GM10847 (cell line): Measurements from ENCODE around the gene PRG2.

Source experiments
- POLR2A ChIP-seq: IDR thresholded peaks from 2 replicates; pipeline ENCODE4 v1.6.1; 2011; ENCODE audit not compliant: insufficient read length; ENCODE audit errors: extremely low read depth

The PRG2 gene

DNA sequence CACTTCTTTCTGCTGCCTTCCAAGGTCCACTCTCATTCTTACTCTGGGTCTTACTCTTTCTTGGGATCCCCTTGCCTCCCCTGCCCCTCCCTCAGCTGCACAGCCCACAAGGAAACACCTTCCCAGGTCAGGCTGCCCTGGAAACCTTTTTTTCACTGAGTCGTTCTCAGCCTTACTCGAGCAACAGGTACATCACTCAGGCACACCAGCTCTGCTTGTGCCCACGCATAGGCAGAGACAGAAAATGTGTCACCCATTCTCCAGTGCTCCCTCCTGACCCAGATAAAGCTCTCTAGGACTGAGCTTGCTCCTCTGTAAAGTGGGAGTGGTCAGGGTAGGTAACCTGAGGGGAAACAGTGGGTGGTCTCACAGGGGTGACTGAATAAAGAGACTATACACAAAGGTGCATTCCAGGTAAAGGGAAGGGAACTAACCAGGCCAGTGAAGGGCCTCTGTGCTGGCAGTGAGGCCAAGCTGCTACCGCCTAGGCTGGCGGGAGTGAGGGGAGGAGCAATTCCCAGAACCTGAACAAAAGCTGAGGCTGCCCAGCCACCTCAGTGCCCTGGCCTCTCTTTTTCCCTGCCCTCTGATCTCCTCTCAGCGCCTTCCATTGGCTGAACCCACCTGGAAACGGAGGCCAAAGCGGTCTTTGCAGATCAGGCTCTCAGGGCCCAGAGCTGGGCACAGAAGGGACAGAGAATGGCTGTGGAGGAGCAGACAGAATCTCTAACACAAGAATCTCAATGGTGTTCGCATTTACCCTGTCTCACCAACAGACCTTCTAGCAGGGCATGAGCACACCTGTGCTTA lies 25.4 kb downstream of the PRG2 start:
- no peak for TF ChIP-seq POLR2A

DNA sequence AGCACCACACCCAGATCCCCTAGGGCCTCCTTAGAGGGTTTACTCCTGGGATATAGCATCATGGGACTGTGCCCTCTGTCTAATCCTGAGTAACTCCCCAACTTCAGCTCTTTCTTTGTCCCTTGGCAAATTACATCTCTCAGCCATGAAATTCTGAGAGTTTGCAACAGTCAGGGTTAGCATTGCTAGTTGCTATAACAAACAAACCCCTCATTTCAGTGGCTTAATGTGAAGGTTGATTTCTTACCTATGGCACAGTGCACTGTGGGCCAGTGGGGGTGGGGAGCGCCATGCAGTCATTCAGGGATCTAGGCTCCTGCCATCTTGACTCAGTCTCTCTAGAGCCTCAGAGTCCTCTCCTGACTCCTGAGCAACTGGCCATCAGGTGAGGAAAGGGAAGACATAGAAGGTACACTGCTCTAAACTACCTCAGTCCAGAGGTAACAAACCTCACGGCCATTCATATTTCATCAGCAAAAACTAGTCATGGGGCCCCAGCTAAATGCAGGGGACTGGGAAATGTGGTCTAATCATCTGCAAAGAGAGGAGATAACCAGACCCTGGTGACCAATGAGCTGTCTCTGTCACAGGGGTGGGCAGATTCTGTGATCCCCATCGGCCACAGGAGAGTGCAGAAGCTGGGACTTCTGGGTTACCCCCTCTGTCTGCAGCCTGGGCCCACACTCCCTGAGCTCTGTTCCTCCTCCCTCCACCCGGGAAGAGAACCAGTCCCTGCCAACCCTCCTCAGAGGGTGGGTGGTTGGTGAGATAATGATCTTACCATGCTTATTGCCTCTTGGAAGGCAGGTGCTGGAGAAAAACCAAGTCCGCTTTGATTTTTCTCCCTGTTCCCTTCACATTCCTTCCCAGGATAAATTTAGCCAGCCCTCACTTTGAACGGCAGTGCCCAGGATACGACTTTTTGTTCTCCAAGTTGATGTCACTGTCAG lies 27.0 kb downstream of the PRG2 start:
- no peak for TF ChIP-seq POLR2A

DNA sequence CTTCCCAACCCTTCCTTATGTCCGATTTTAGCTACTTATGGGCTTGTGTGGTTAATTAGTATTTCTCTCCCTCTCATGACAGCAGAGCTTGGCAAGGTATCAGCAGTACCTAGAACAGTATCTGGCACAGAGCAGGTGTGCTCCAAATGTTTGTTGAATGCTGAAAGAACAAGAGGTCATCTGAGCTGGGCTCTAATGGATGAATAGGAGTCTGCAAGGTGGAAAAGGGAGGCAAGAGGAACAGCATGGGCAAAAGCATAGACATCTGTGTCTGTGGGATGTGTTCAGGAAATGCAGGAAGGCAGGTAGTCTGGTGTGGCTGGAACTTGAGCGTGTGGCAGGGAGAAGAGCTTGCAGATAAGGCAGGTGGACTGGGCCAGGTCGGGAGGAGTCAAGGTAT lies 28.5 kb downstream of the PRG2 start:
- no peak for TF ChIP-seq POLR2A

DNA sequence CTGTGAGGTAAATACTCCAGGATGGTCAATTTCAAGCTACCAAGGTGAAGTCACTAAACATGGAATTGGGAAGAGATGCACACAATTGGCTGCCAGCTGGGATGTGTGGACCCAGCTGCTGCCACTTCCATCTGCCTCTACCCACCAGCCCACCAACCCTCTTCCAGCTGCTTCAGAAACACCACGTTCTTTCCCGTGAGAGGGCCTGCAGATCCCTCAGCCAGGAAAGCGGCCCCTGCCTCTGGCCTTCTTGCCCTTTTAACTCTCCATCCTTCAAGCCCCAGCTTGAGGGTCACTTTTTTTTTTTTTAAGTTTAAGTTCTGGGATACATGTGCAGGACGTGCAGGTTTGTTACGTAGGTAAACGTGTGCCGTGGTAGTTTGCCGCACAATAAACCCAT lies 29.5 kb downstream of the PRG2 start:
- no peak for TF ChIP-seq POLR2A

DNA sequence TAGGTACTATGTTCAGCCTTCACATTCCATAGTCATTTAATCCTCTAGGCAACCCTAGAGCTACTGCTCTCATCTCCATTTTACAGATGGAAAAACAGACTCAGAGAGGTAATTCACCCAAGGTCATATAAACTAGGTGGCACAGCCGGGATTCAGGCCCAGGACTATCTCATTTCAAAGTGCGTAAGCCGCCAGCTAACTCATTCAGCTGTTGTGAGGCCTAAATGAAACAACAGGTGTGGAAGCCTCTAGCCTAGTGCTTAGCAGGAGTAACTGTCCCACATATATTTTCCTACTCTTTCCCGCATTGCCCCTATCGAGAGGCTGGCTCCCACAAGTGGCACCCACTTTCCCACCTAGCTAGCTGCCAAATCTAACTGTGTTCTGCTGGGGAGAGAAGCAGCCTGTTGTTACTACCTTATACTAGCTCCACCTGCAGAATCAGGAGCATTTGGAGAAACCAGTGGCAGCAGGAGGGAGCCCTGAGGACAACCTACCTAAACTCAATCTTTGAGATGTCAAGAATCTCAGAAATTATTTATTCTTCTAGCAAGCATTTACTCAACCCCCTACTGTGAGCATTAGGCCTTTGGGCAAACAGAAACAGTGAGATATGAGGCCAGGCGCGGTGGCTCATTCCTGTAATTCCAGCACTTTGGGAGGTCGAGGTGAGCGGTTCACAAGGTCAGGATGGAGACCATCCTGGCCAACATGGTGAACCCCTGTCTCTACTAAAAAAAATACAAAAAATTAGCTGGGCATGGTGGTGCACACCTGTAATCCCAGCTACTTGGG lies 30.4 kb downstream of the PRG2 start:
- TF ChIP-seq POLR2A = no peak

DNA sequence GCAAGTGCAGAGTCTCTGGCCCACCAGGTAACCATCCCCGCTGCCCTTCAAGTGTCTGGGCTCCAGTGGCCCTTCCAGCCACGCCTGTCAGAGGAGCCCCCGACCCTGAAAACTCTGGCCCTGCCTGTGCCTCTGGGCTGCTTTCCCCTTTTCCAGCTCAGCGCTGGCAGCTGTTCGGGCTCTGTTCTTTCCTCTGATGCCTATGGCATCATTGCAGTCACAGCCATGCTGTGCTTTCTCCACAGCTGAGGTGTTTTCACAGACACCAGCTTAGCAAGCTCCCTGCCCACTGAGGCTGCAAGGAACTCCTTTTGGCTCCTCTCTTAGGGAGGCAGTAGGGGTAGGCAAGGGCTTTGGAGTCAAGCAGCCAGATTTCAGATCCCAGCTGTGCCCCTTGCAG lies 31.1 kb downstream of the PRG2 start:
- no peak for TF ChIP-seq POLR2A

DNA sequence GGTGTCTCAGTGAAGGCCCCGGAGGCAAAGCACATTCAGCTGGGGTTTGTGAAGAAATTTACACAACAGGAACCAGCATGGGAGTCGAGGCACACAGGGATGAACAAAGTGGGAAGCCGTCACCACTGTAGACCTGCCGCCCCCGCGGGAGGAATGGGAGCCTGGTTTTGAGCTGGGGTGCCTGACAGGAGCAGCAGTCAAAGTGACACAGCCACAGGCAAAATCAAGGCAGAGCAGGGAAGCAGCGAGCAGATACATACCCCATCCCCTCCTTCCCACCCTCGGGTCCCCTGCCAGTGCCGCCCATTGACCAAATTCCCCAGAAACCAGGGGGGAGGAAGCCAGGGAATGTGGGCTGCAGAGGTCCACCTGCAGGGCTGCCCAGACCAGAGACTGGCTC lies 31.5 kb downstream of the PRG2 start:
- TF ChIP-seq POLR2A = no peak

DNA sequence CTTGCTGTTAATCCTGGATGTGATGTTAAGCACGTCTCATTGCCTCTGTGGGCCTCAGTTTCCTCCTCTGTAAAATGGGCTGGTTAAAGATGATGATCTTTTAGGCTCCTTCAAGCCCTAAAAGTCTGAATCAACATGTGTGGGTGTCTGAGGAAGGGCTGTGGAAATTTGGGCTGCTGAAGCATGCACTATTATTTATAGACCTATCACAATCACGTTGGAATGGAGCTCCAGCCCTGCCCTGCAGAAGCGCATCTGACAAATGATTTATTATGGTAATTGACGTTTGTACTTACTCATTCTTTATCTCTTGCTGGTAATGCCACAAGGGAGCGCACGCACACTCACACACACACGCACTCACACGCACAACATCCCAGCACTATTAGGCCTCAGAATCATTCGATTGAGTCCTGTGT lies 31.9 kb downstream of the PRG2 start:
- TF ChIP-seq POLR2A = no peak

DNA sequence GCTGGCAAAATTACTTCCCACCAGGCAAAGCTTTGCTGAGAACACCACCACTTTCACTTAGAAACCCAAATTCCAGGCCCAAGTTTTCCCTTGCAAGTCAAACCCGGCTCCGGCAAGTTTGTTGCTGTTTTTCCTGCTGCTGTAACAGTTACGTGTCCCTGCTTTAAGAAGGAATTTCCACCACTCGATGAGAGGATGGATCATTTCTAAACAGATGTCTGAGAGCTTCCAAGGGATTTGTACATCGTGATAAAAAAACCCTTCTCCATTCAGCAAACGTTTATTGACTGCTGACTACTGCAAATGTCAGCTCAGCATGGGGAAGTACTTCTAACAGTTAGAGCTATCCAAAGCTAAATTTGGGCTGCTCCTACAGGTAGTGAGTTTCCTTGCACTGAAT lies 32.6 kb downstream of the PRG2 start:
- TF ChIP-seq POLR2A = no peak

DNA sequence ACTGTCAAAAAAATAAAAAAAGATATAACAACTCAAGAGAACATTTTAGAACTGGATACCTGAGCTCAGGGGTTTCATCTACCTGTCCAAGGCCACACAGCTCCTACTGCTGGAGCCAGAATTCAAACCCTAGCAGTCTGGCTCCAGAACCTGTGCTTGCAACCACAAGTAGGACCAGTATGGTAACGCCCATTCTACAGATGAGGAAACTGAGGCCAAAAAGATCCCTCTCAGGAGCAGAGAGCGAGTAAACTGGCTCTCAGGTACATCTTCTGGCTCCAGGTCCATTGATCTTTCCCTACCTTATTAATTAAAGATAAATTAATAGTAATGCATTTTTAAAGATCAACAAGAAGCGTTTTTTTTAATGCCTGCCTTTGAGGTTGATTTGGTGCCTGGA lies 33.1 kb downstream of the PRG2 start:
- no peak for TF ChIP-seq POLR2A

DNA sequence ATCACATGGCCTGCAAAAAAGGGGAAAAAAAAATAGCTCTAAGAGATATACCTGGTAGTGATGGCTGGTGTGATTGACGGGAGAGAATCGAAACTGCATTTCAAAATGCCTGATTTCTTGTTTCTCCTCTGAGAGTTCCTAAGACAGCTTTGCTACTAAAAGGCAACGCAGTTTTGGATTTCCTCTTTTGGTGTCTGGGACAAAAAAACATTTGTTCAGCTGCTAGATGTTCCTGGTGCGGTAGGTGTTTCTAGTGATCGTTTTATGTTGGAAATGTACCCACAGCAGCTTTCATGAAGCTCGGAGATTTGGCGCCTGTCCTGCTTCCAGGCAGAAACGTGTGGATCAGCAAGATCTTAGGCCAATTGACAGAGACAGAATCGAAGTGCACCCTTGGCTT lies 34.2 kb downstream of the PRG2 start:
- TF ChIP-seq POLR2A = no peak

DNA sequence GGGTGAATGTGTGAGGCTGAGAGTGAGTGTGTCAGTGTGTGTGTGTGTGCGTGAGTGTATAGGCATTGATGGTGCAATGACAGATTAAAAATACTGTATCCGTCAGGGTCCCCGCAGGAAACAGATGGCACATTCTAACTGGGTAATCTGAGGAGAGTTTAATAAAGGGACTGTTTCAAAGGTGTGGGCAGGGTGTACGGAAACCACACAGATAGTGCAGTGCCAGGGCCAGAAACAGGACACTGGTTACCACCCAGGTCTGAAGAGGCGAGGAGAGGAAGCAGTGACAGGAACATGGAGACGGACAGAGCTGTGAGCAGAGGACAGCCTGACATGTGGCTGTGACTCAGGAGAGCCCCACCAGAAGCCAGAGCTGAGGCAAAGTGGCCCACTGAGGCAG lies 35.8 kb downstream of the PRG2 start:
- TF ChIP-seq POLR2A = no peak

DNA sequence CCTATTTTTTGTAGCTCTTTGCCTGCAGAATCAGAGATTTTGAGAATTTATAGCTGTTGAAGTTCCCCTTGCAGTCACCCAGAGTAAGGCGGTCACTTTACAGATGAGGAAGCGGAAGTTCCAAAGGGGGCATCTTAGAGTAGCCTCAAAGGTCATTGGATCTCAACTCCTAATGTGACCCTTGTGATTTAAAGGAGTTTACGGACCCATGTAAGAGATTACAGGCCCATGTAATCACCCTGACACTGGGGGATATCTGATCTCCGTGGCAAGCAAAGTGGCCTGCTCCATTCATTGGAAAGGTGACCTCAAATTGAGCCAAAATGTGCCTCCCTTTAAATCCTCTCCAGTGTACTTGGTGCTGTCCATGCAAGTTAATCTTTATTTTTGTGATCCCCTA lies 36.6 kb downstream of the PRG2 start:
- no peak for TF ChIP-seq POLR2A

DNA sequence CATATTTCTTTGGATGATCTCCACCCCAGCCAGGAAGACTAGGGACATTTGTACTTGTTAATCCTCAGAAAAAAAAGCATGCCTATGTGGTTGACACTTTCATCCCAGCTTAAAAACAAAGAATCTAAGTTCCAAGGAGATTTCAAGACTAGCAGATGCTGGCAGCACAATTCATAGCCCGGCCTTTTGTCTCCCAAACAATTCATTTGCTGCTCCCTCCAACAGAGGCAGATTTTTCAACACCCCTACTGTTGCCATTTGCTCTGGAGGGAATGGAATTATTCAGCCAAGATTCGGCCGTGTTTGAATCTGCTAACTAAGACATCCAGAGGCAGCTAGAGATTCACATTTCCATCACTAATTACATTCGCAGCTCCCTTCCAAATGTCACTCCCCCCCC lies 37.0 kb downstream of the PRG2 start:
- TF ChIP-seq POLR2A = no peak

DNA sequence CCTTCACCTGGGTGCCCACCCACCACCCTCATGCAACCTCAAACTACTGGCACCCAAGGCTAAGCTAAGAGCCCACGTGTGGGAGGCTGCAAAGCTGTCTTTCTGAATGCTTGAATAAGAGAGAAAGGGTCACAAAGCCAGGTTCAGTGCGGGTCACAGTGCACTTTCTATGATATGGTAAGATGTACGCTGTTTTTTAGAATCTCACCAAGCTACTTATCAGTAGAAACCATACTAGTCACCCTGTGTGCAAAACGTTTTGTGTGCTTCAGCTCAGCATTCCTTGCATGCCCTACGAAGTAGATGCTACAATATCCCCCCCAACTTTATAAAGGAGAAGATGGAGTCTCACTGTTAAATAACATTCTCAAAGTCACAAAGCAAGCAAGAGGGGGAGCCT lies 37.4 kb downstream of the PRG2 start:
- no peak for TF ChIP-seq POLR2A
